NCI-H1694 (cell line): ENCODE data around the gene PTK7.

Experiments
- DNase-seq: peaks from one replicate; lab custom pipeline; 2025; lab: John Stamatoyannopoulos, UW

PTK7 gene

DNA sequence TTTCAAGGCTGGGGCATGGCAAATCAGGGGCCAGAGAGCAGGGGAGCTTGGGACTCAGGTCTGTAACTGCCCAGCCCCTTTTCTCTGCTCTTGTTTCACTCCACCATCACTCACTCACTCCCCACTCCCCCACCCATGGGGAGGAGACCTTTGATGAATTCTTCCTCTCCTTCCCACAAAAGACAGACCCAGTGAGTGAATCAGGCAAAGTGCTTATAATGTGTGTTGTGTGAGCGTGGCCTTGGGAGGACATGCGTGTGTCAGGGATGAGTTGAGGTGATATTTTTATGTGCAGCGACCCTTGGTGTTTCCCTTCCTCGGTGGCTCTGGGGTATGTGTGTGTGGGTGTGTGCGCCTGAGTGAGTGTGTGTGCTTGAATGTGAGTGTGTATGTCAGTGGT, 104.9 kb downstream of the PTK7 start:
- DNase-seq = no peak

DNA sequence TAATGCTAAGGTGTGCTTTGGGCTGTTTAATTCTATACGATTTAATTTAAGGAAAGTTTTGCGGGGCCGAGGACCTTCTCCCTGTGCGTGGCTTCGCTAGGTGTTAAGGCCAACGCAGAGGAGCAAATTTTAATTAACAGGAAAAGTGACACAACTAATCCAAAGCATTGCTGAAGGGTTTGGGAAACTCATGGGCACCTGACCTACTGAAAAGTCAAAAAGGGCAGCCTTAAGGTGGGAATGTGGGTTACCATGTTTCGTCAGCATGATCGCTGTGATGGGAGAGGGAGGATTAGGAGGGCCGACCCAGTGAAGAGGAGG, 105.5 kb downstream of the PTK7 start:
- no peak for DNase-seq

DNA sequence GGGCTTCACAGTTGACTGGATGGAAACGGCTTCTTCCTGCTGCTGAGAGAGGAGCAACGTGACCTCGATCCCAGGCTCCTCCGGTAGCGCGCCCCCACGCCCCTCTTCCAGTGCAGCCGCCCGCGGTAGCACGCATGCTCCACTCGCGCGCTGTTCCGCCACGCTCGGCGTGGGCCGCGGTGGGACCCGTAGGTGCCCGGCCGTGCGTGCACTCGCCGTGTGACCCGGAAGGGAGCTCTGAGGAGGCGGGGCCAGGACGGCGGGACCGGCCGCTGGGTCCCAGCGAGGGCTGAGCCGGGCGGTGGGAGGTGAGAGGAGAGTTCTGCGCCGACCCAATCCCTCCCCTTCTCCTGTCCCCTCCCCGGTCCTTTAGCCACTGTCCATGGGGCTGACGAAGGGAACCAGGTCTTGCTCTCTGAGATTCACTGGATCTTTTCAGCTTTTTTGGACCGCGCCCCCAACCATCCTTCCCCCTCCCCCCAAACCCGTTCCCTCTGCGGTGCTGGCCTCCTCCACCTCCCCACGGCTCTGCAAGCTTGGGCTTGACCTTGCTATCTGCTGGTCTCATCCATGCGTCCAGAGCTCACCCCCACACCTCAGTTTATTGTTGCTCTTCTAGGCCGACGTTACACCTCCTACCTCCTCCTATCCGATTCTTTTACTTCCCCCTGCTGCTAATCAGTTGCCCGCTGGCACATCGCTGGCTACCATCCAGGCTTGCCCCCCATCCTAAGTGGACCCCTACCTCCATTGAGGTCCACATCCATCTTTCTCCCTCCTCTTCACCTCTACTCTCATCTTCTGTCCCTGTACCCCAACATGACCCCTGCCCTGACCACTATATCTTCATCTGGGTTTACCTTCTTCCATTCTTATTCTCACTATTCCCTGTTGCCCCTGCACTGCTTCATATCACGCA, 106.1 kb downstream of the PTK7 start, which contains the start of gene CUL9:
CUL9 (plus strand) TSS at position 255 of the 919 bp plus-strand sequence. CDS start 2,115 bp downstream, outside the sequence.
- DNase-seq = no peak

DNA sequence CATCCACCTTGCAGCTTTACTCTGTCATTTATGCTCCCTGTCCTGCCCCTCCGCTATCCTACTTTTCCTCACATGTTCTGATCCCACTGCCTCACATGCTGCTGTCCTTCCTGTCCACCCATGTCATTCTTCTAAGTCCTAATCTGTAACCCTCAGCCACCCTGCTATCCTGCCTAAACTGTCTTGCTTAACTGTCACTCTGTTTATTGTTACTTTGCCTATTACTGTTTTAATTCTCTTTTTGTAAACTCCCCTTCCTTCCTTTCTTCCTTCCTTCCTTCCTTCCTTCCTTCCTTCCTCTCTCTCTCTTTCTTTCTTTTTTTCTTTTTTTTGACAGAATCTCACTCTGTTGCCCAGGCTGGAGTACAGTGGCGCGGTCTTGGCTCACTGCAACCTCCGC, 107.3 kb downstream of the PTK7 start:
- no peak for DNase-seq

DNA sequence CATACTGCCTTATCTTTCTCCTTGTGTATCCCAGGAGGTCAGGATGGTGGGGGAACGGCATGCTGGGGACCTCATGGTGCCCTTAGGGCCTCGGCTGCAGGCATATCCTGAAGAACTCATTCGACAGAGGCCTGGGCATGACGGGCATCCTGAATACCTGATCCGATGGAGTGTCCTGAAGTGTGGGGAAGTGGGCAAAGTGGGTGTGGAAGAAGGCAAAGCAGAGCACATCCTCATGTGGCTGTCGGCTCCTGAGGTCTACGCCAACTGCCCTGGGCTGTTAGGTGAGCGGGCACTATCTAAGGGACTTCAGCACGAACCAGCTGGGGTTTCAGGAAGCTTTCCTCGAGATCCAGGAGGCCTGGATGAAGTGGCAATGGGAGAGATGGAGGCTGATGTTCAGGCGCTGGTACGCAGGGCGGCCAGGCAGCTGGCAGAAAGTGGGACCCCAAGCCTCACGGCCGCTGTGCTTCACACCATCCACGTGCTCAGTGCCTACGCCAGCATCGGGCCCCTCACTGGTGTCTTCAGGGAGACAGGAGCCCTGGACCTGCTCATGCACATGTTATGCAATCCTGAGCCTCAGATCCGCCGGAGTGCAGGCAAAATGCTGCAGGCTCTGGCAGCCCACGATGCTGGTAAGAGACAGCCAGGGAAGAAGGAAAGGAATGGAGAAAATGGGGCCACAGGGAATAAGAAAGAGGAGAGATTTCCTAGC, 108.3 kb downstream of the PTK7 start:
- no peak for DNase-seq

DNA sequence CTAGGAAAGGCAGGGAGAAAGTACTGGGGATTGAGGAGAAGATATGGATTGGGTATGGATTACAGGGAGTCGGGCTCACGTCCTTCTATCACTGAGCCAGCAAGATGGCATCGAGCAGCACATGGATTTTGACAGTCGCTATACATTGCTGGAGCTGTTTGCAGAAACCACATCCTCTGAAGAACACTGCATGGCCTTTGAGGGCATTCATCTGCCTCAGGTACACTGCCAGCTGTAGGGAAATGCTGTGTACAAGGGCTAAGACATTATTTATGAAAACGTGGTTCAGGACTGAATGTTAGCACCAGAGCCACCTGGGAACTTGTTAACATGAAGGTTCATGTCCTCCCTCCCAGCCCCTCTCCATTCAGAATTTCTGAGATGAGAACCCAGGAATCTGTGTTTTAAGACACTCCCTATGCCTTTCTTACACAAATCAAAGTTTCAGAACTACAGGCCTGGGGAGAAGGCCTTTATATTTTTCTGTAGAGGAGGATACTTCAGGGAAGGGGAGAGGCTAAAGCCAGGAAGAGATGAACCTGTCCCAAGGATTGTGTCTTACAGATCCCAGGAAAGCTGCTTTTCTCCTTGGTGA, 109.4 kb downstream of the PTK7 start:
- no peak for DNase-seq

DNA sequence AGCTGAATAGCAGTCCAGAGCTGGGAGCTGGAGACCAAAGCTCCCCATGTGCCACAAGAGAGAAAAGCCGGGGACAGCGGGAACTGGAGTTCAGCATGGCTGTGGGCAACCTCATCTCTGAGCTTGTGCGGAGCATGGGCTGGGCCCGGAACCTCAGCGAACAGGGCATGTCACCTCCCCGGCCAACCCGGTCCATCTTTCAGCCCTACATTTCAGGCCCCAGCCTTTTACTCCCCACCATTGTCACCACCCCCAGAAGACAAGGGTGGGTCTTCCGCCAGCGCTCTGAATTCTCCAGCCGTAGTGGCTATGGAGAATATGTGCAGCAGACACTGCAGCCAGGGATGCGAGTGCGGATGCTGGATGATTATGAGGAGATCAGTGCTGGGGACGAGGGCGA, 109.9 kb downstream of the PTK7 start:
- DNase-seq = no peak

DNA sequence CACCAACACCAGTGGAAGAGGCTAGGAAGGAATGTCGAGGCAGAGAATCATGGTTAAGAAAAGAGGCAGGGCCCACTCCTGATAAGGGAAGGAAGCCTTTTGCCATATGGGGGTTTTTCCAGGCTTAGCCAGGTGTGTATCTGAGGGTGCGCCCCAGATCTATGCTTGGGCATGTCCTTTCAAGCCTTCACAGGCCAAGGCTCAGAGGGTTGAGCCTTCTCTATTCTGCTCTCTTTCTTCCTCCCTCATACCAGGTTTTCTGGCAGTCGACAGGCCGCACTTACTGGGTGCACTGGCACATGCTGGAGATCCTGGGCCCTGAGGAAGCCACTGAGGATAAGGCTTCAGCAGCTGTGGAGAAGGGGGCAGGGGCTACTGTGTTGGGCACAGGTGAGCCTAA, 110.6 kb downstream of the PTK7 start:
- DNase-seq = no peak

DNA sequence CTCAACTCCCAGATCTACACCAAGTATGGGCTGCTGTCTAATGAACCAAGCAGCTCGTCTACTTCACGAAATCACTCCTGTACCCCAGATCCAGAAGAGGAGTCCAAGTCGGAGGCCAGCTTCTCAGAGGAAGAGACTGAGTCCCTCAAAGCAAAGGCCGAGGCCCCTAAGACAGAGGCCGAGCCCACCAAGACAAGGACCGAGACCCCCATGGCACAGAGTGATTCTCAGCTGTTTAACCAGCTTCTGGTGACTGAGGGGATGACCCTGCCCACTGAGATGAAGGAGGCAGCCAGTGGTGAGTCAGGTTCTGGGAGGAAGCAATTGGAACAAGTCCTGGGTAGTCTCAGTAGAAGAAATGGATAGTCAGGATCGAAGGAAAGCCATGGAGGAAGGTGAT, 111.7 kb downstream of the PTK7 start:
- no peak for DNase-seq

DNA sequence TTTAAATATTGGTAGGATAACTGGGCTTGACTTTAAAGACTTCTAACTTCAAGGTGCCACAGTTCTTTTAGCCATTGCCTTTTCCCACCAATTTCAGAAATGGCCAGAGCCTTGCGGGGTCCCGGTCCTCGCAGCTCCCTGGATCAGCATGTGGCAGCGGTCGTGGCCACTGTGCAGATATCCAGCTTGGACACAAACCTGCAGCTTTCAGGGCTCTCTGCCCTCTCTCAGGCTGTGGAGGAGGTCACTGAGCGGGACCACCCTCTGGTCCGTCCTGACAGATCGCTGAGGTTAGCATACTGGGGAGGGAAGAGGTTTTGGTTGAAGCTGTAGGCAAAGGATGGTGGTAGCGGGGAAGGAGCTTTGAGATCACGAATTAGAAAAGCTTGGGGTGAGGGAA, 112.3 kb downstream of the PTK7 start:
- no peak for DNase-seq

DNA sequence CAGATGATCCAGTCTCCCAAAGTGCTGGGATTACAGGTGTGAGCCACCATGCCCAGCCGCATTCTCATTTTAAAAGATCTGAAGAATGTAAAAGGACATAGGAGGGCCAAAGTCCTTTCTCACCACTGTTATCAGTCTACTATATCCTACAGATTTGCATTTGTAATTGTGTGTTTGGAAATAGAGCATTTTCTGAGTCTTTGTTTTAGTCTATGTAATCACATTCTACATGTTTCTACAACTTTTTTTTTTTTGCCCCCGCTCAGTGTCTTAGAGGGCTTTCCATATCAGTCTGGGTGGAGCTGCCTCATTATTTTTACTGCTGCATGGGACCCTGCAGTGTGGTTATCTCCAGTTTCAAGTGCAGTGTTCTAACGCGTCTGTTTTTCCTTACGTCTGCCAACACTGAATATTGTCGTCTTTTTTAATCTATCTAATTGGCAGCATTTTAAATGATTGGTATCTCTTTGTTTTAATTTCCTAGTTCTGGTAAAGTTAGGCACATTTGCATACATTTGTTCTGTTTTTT, 113.7 kb downstream of the PTK7 start:
- no peak for DNase-seq

DNA sequence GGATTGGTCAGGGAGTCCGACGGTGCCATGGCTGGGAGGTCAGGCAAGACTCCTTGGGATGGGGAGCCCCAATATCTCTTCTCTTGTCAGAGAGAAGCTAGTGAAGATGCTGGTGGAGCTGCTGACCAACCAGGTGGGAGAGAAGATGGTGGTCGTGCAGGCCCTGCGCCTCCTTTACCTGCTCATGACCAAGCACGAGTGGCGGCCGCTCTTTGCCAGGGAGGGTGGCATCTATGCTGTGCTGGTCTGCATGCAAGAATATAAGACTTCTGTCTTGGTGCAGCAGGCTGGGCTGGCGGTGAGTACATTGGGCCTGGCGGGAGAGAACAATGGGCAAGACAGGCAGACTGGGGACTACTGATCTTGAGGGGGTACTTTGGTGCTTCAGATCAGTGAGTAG, 116.8 kb downstream of the PTK7 start:
- DNase-seq = no peak

DNA sequence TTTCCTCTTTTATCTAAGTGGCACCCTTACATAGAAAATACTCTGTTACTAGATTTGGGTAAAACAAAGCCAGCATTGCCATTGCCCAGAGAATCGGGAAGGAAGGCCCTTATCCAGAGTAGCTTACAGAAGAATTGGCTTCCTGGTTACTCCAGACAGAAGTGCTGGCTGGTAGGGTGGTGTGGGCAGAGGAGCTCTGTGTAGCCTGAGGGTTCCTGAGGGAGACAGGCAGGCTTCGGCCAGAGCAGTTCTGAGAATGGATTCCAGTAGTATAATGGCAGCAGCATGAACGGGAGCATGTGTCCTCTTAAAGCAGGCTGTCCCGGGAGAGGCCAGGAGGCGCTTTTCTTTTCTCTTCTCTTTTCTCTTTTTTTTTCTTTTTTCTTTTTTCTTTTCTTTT, 117.8 kb downstream of the PTK7 start:
- DNase-seq = no peak

DNA sequence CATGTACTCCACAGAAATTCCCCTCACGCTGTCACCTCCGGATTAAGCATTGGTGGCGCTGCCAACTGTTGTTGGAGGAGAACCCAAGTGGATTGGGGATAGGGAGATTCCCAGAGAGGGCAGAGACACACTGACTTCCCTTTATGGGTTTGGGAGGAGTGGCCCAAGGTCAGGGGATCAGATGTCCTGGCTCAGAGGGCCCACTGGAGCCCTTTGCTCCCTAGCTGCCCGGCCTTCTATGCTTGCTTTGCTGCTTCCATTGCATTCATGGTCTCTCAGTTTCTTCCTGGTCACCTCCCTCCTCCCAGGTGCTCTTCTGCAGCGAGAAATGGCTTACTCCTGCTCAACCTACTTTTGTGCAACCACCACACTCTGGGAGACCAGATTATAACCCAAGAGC, 120.2 kb downstream of the PTK7 start:
- no peak for DNase-seq

DNA sequence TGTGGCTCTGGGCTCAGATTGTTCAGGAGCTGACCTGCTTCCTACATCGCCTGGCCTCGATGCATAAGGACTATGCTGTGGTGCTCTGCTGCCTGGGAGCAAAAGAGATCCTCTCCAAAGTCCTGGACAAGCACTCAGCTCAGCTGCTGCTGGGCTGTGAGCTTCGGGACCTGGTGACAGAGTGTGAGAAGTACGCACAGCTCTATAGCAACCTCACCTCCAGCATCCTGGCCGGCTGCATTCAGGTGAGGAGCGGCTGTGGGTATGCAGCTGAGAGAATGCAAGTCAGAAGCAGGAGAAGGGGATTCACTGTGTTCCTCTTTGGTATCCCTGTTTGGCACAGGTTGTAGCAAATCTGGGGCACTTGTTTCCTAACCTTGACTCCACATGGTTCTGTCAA, 123.8 kb downstream of the PTK7 start:
- no peak for DNase-seq

DNA sequence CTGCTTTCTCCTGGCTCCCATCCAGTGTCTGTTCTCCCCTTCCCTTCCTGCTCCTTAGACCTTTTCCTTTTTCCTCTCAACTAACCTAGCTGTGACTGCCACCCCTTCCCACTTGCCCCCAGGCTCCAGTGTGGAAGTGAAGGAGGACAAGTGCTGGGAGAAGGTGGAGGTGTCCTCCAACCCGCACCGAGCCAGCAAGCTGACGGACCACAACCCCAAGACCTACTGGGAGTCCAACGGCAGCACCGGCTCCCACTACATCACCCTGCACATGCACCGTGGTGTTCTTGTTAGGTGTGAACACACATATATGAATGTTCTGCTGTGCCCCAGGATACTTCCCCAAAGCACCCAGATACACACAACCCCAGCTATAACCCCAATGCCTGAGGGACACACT, 124.4 kb downstream of the PTK7 start:
- DNase-seq = no peak

DNA sequence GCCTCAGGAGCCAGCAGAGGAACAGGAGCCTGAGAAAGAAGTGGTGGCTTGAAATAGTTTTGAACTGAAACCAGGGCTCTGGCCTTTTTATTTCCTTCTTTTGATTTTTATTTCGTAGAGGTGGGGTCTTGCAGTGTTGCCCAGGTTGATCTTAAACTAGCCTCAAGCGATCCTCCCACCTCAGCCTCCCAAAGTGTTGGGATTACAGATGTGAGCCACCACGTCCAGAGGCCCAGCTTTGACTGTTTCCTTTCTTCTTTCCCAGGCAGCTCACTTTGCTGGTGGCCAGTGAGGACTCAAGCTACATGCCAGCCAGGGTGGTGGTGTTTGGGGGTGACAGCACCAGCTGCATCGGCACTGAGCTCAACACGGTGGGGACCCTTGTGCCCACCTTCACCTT, 126.3 kb downstream of the PTK7 start:
- DNase-seq = no peak

DNA sequence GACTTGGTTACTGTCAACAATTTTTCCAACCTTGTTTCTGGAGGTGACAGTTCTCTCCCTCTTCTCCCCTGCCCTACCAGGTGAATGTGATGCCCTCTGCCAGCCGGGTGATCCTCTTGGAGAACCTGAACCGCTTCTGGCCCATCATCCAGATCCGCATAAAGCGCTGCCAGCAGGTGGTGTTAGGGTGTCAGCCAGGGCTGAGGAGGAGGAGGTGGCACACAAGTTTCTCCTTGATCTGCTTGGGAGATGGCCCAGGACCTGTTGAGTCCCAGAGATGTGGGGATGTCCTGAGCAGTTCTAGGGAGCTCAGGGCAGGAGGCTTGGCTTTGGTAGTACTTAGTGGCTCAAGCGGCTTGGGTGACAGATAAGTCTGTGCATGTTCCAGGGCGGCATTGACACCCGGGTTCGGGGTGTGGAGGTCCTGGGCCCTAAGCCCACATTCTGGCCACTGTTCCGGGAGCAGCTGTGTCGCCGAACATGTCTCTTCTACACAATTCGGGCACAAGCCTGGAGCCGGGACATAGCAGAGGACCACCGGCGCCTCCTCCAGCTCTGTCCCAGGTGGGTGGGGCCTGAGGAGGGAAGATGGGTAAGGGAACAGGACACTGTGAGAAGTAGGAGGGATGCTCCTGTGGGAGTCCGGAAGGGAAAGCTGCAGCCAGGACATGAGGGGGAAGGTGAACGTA, 127.1 kb downstream of the PTK7 start:
- no peak for DNase-seq

DNA sequence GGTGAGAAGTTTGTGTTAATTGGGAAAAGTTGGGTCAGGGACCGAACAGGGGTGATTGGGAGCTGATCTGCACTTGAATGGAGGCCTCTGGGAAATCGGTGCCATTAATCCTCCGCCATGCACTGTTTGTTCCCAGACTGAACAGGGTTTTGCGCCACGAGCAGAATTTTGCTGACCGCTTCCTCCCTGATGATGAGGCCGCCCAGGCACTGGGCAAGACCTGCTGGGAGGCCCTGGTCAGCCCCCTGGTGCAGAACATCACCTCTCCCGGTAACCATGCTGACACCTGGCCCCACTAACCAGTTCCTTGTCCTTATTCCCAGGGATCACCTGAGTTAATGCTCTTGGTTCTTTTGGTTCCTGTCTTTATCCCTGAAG, 127.6 kb downstream of the PTK7 start:
- DNase-seq = no peak

DNA sequence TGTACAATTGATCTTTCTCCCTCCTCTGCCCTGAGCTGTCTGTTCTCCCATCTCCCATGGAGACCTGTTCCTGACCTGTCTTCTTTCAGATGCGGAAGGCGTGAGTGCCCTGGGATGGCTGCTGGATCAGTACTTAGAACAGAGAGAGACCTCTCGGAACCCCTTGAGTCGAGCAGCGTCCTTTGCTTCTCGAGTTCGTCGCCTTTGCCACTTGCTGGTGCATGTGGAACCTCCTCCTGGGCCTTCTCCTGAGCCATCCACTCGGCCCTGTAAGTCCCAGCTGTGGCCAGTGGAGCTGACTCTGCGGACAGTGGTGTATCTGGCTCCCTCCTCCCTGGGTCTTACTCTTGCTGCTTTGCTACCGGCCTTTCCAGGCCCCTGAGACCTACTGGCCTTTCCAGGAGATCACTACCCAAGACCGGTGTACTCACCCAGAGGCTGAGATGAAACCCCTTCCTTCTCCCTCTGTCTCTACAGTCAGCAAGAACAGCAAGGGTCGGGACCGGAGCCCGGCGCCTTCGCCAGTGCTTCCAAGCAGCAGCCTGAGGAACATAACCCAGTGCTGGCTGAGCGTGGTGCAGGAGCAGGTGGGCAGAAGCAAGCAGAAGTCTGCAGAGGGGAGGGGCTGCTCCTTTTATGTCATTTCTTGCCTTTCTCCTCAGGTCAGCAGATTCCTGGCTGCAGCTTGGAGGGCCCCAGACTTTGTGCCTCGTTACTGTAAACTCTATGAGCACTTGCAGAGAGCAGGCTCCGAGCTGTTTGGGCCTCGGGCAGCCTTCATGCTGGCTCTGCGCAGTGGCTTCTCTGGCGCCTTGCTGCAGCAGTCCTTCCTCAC, 128.4 kb downstream of the PTK7 start:
- DNase-seq = no peak

DNA sequence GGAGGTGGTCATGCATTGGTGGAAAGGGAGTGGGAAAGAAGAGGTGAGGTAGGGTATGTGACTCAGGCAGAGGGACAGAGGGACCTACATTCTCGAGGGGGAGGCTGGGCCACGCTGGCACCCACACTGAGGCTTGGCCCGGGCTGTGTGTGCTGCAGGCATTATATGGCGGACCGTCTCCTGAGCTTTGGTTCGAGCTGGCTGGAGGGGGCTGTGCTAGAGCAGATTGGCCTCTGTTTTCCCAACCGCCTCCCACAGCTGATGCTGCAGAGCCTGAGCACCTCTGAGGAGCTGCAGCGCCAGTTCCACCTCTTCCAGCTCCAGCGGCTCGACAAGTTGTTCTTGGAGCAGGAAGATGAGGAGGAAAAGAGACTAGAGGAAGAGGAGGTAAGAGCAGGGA, 129.7 kb downstream of the PTK7 start:
- DNase-seq = no peak
